LNCaP clone FGC (cell line): ENCODE measurements around the gene RXRB.

Experiments used
- DNase-seq: peaks from one replicate; pipeline ENCODE4 v3.0.0-alpha.2; 2011; ENCODE audit warnings: low read depth
- H3K4me3 ChIP-seq: 2 replicates; pipeline ENCODE4 v1.5.1; 2011; ENCODE audit warnings: mild to moderate bottlenecking, low read depth, low read length, control low read depth
- TF ChIP-seq, protein P1 (sequence below): IDR thresholded peaks from 2 replicates; pipeline ENCODE4 v1.5.1; 2012; ENCODE audit warnings: mild to moderate bottlenecking; ENCODE audit not compliant: control insufficient read depth, insufficient read depth; ENCODE audit errors: extremely low read depth

Gene RXRB

GRCh38 chr6:33200219-33201146 lies at the start of gene RXRB, which contains the start of gene SLC39A7:
Gene RXRB, minus strand, starts transcription at chr6:33200665. Its CDS starts 189 bp downstream, at chr6:33200476.
Gene SLC39A7, plus strand, starts transcription at chr6:33200867. Its CDS starts 379 bp downstream, at chr6:33201246.
- peak; percentile 97 for DNase-seq
- TF ChIP-seq, protein P1, sequence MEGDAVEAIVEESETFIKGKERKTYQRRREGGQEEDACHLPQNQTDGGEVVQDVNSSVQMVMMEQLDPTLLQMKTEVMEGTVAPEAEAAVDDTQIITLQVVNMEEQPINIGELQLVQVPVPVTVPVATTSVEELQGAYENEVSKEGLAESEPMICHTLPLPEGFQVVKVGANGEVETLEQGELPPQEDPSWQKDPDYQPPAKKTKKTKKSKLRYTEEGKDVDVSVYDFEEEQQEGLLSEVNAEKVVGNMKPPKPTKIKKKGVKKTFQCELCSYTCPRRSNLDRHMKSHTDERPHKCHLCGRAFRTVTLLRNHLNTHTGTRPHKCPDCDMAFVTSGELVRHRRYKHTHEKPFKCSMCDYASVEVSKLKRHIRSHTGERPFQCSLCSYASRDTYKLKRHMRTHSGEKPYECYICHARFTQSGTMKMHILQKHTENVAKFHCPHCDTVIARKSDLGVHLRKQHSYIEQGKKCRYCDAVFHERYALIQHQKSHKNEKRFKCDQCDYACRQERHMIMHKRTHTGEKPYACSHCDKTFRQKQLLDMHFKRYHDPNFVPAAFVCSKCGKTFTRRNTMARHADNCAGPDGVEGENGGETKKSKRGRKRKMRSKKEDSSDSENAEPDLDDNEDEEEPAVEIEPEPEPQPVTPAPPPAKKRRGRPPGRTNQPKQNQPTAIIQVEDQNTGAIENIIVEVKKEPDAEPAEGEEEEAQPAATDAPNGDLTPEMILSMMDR = no peak
- H3K4me3 ChIP-seq = peak within 1 kb of the TSS; percentile 98

- DNase-seq = no peak
- TF ChIP-seq, protein P1 = no peak
- H3K4me3 ChIP-seq = peak overlapping the region; percentile 56
Observed at GRCh38 chr6:33249732-33250630, 49.5 kb upstream of the RXRB start.

DNA sequence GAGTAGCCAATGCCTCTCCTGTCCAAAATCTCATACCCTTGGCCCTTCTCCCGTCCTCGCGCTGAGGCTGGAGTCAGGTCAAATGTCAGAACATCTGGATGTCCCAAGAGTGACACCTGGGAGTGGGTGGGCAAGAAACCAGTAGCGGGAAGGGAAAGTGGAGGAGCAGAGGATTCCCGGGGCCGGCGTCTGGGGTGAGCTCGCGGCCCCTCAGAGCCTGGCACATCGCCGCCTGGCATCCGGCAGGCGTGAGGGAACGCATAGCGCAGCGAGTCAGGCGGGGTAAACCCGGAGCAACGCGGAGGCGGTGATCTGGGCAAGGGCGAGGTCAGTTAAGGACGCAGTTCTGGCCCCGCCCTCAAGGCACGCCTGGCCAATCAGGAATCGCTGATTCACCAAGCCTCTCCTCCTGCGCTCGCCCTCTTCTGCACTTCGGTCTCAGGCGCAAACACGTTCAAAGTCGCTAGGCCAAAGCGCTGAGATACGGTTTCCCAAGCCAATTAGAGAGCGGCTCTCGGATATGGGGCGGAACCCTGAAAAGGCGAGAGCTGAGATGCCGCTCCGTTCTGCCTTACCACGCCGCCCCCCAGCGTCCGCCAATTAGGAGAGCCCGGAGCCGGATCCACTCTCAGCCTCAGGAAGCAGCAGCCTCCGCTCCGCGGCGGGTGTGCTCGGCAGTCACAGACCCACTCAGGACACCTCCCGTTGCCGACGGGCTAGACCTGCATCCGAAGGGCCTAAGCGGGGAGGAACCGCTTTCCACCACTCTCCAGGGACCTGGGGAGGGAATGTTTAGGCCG lies 48.7 kb upstream of the RXRB start:
- peak; percentile 99 for DNase-seq
- TF ChIP-seq, protein P1 = no peak
- H3K4me3 ChIP-seq = peak overlapping the region; percentile 56

GRCh38 chr6:33248643-33248931 lies 48.1 kb upstream of the RXRB start:
- TF ChIP-seq, protein P1 = no peak
- no peak for DNase-seq
- H3K4me3 ChIP-seq = peak overlapping the region; percentile 56

DNA sequence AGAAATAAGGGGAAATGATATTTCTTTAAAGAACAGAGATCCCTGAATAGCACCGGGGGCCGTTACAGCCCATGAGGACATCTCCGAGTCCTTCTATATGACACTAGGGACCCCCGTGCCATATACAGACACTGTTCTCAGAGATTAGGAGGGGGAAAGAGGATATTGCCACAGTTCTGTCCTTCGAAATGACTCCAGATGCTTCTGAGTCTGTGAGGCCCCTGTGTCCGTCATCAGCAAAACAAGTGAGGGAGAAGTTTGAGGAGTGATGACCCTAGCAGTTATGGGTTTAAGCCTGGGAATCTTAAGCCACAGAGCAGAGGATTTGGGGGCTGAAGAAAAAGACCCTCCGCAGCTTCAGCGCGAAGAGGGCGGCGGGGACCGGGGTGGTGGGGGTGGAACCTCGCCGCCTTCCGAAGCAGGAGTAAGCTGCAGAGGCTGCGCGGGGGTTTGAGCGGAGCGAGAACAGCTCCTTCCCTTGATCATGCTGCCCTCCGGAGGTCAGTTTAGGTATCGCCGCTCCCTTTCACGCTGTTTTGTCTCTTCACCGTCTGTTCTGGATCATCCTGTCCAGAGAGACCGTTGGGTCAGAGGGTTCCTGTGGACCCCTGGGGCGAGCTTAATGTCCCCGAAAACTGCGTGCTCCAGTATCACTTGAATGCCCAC lies 47.6 kb upstream of the RXRB start:
- DNase-seq = peak; percentile 53

More for the DNA sequence above, 47.6 kb upstream of the RXRB start:
- H3K4me3 ChIP-seq = peak overlapping the region; percentile 56
- TF ChIP-seq, protein P1 = peak; percentile 96
